H1 (cell line): ENCODE data around the gene ZNF521. TPM values are rescaled to one million over a fixed set of nuclear protein-coding genes. Genes with fewer than 3 reads are reported as not detected.

Experiments
- CTCF ChIA-PET: fragments of 300-600 bp; sonication (Branson Sonifier 250); formaldehyde crosslinking; loops from one replicate; lab custom pipeline; 2021; ENCODE audit not compliant: partially characterized antibody; lab: Charles Lee
- POLR2A ChIA-PET: fragments of 300-600 bp; sonication (Branson Sonifier 250); formaldehyde crosslinking; loops from one replicate; lab custom pipeline; 2021; ENCODE audit warnings: inconsistent platforms; ENCODE audit not compliant: partially characterized antibody; lab: Charles Lee
- DNase-seq, 2 experiments: peaks; one replicate each; pipeline versions ENCODE4 v3.0.0 to v3.0.0-alpha.2; 2010 to 2022; ENCODE audit warnings: low spot score in 2 of 2, low read depth in 1 of 2, mixed read lengths in 1 of 2
- FAIRE-seq: peaks from 2 replicates; lab custom pipeline; 2011; peaks lifted over from hg19 to GRCh38; lab: Jason Lieb, UNC
- H2AFZ ChIP-seq: 2 replicates; pipeline ENCODE4 v1.8.1; 2012; ENCODE audit warnings: low read length, inconsistent platforms
- H2AK5ac ChIP-seq: 2 replicates; pipeline ENCODE4 v1.6.1; 2013; ENCODE audit warnings: low read depth, low read length
- H2BK120ac ChIP-seq: replicated peaks from 2 replicates; pipeline ENCODE3; 2013; ENCODE audit warnings: low read depth, low read length, inconsistent platforms
- H2BK12ac ChIP-seq: 2 replicates; pipeline ENCODE4 v1.6.1; 2013; ENCODE audit warnings: low read depth, low read length
- H2BK15ac ChIP-seq: 2 replicates; pipeline ENCODE4 v1.6.1; 2013; ENCODE audit warnings: low read length
- H2BK20ac ChIP-seq: 2 replicates; pipeline ENCODE4 v1.6.1; 2013; ENCODE audit warnings: low read length
- H2BK5ac ChIP-seq: 2 replicates; pipeline ENCODE4 v1.6.1; 2013; ENCODE audit warnings: low read depth, low read length
- H3K14ac ChIP-seq: 2 replicates; pipeline ENCODE4 v1.6.1; 2013; ENCODE audit warnings: inconsistent platforms; ENCODE audit not compliant: insufficient read length
- H3K18ac ChIP-seq: 2 replicates; pipeline ENCODE4 v1.6.1; 2013; ENCODE audit warnings: low read length; ENCODE audit errors: extremely low read depth
- H3K23ac ChIP-seq: 2 replicates; pipeline ENCODE4 v1.6.1; 2013; ENCODE audit warnings: inconsistent platforms; ENCODE audit not compliant: insufficient read length
- H3K23me2 ChIP-seq: 2 replicates; pipeline ENCODE4 v1.6.1; 2013; ENCODE audit warnings: low read depth, low read length
- H3K27ac ChIP-seq: 2 replicates; pipeline ENCODE4 v1.6.1; 2011; ENCODE audit warnings: low read depth, low read length, inconsistent platforms
- H3K27me3 ChIP-seq, 4 experiments: replicated peaks in 1 of 4; 1 replicate in 1 of 4; 2 replicates in 3 of 4; pipeline versions ENCODE4 v1.6.1 to v1.8.1; 2011 to 2013; ENCODE audit warnings: low read length in 3 of 4, mild to moderate bottlenecking in 3 of 4, inconsistent platforms in 2 of 4, mixed read lengths in 2 of 4, moderate library complexity in 1 of 4; ENCODE audit not compliant: control insufficient read depth in 3 of 4, insufficient read depth in 3 of 4; ENCODE audit errors: extremely low read depth in 1 of 4
- H3K36me3 ChIP-seq, 4 experiments: 2 replicates each; pipeline versions ENCODE4 v1.6.1 to v1.8.1; 2011 to 2013; ENCODE audit warnings: mild to moderate bottlenecking in 4 of 4, low read length in 3 of 4, moderate library complexity in 2 of 4, control low read depth in 1 of 4, inconsistent platforms in 1 of 4; ENCODE audit not compliant: insufficient read depth in 4 of 4, control insufficient read depth in 2 of 4
- H3K4ac ChIP-seq: replicated peaks from 2 replicates; pipeline ENCODE3; 2013; ENCODE audit warnings: low read length, low read depth, mixed read lengths, inconsistent platforms; ENCODE audit not compliant: insufficient read length
- H3K4me1 ChIP-seq, 4 experiments: replicated peaks in 1 of 4; 1 replicate in 1 of 4; 2 replicates in 3 of 4; pipeline versions ENCODE4 v1.6.1 to v1.8.1; 2011 to 2013; ENCODE audit warnings: low read length in 3 of 4, inconsistent platforms in 2 of 4, mixed read lengths in 1 of 4; ENCODE audit not compliant: insufficient read depth in 4 of 4, control insufficient read depth in 3 of 4
- H3K4me2 ChIP-seq, 2 experiments: 2 replicates each; pipeline versions ENCODE4 v1.6.1 to v1.8.1; 2011 to 2013; ENCODE audit warnings: low read depth in 2 of 2, low read length in 2 of 2, control low read depth in 1 of 2, inconsistent platforms in 1 of 2, mild to moderate bottlenecking in 1 of 2; ENCODE audit not compliant: insufficient read depth in 1 of 2
- H3K4me3 ChIP-seq, 4 experiments: fragments of 200-600, 300-600 bp in 1 of 4; sonication (generic), shearing (Covaris generic), sonication (Bioruptor Twin) in 1 of 4; 2 replicates each; pipeline versions ENCODE4 v1.5.1 to v1.8.1; 2011 to 2016; ENCODE audit warnings: low read length in 4 of 4, low read depth in 3 of 4, control low read depth in 2 of 4, inconsistent platforms in 2 of 4, mild to moderate bottlenecking in 2 of 4, mixed read lengths in 1 of 4, moderate library complexity in 1 of 4; ENCODE audit not compliant: insufficient read depth in 2 of 4; ENCODE audit errors: extremely low read depth in 1 of 4
- H3K56ac ChIP-seq: replicated peaks from 2 replicates; pipeline ENCODE3; 2013; ENCODE audit warnings: low read depth, mild to moderate bottlenecking, mixed read lengths, low read length, inconsistent platforms; ENCODE audit not compliant: insufficient read length
- H3K79me1 ChIP-seq: 2 replicates; pipeline ENCODE4 v1.6.1; 2013; ENCODE audit warnings: low read depth, low read length, control low read depth
- H3K79me2 ChIP-seq, 2 experiments: 2 replicates each; pipeline versions ENCODE4 v1.6.1 to v1.8.1; 2012 to 2013; ENCODE audit warnings: low read length in 2 of 2, mild to moderate bottlenecking in 2 of 2, inconsistent platforms in 1 of 2; ENCODE audit not compliant: insufficient read depth in 2 of 2, control insufficient read depth in 1 of 2
- H3K9ac ChIP-seq, 4 experiments: replicated peaks in 1 of 4; 1 replicate in 1 of 4; 2 replicates in 3 of 4; pipeline versions ENCODE4 v1.6.1 to v1.8.1; 2011 to 2013; ENCODE audit warnings: low read depth in 3 of 4, low read length in 3 of 4, control low read depth in 2 of 4, mild to moderate bottlenecking in 2 of 4, moderate library complexity in 2 of 4, inconsistent platforms in 1 of 4; ENCODE audit errors: extremely low read depth in 1 of 4
- H3K9me3 ChIP-seq, 2 experiments: 2 replicates each; pipeline versions ENCODE4 v1.6.1 to v1.8.1; 2012 to 2013; ENCODE audit warnings: mild to moderate bottlenecking in 2 of 2, moderate library complexity in 2 of 2, control low read depth in 1 of 2, inconsistent platforms in 1 of 2, low read depth in 1 of 2, low read length in 1 of 2, mixed read lengths in 1 of 2; ENCODE audit not compliant: insufficient read depth in 2 of 2
- H4K20me1 ChIP-seq, 2 experiments: replicated peaks in 1 of 2; 2 replicates each; pipeline versions ENCODE3 to v1.8.1; 2011 to 2013; ENCODE audit warnings: inconsistent platforms in 2 of 2, low read length in 2 of 2, mild to moderate bottlenecking in 1 of 2; ENCODE audit not compliant: insufficient read depth in 2 of 2, control insufficient read depth in 1 of 2
- H4K5ac ChIP-seq: 2 replicates; pipeline ENCODE4 v1.6.1; 2013; ENCODE audit warnings: low read length, low read depth, mixed read lengths, inconsistent platforms; ENCODE audit not compliant: insufficient read length
- H4K8ac ChIP-seq: 2 replicates; pipeline ENCODE4 v1.8.0; 2013; ENCODE audit warnings: mild to moderate bottlenecking, moderate library complexity, low read length, inconsistent platforms; ENCODE audit not compliant: insufficient read depth; ENCODE audit errors: extremely low read depth
- H4K91ac ChIP-seq: replicated peaks from 2 replicates; pipeline ENCODE3; 2013; ENCODE audit warnings: low read length, mixed read lengths, inconsistent platforms; ENCODE audit not compliant: insufficient read length
- ASH2L ChIP-seq: fragments of 200-600, 300-600 bp; sonication (generic); IDR thresholded peaks from one replicate; pipeline ENCODE4 v1.7.1; 2017; ENCODE audit warnings: low read length
- EZH2 ChIP-seq: fragments of 200-600 bp; sonication (generic); IDR thresholded peaks from 2 replicates; pipeline ENCODE4 v1.7.1; 2012; ENCODE audit warnings: low read depth, mild to moderate bottlenecking, moderate library complexity, low read length, inconsistent platforms; ENCODE audit not compliant: severe bottlenecking
- JUN ChIP-seq: IDR thresholded peaks from 2 replicates; pipeline ENCODE4 v1.6.1; 2011; ENCODE audit warnings: low read depth, mild to moderate bottlenecking, improper control_type of control experiment, low read length
- NRF1 ChIP-seq: IDR thresholded peaks from 2 replicates; pipeline ENCODE4 v1.6.1; 2011; ENCODE audit warnings: mild to moderate bottlenecking, low read depth, low read length, improper control_type of control experiment
- RBBP5 ChIP-seq: IDR thresholded peaks from 2 replicates; pipeline ENCODE4 v1.7.1; 2012; ENCODE audit warnings: low read depth, mild to moderate bottlenecking, inconsistent platforms, low read length, moderate library complexity, borderline replicate concordance
- SIX5 ChIP-seq: IDR thresholded peaks from 2 replicates; pipeline ENCODE4 v1.6.1; 2011; ENCODE audit warnings: mild to moderate bottlenecking, low read depth, low read length
- SP2 ChIP-seq: IDR thresholded peaks from 2 replicates; pipeline ENCODE4 v1.6.1; 2012; ENCODE audit warnings: mild to moderate bottlenecking, low read length, inconsistent platforms
- TAF7 ChIP-seq: optimal IDR thresholded peaks from 2 replicates; pipeline ENCODE3; 2011; ENCODE audit warnings: low read depth, mild to moderate bottlenecking, inconsistent platforms, low read length, moderate library complexity, borderline replicate concordance
- TBP ChIP-seq: IDR thresholded peaks from 2 replicates; pipeline ENCODE4 v1.6.1; 2011; ENCODE audit warnings: low read depth, low read length, improper control_type of control experiment
- TCF12 ChIP-seq: IDR thresholded peaks from 2 replicates; pipeline ENCODE4 v1.6.1; 2011; ENCODE audit warnings: low read depth, mild to moderate bottlenecking, low read length
- WGBS, 2 experiments: shearing (Covaris generic) in 1 of 2; methylation state at CpG; one replicate each; pipeline versions ENCODE4 v1.1.6 to v1.1.7; 2013 to 2015; ENCODE audit warnings: low lambda C conversion rate in 2 of 2, mixed read lengths in 2 of 2, inconsistent platforms in 1 of 2, low coverage in 1 of 2, missing lambda C conversion rate in 1 of 2; ENCODE audit not compliant: insufficient replicate concordance in 2 of 2, insufficient coverage in 1 of 2, insufficient read length in 1 of 2; ENCODE audit errors: extremely low coverage in 1 of 2, missing lambda C conversion rate in 1 of 2; 5-methylcytosine and 5-hydroxymethylcytosine counted together
- polyA plus RNA-seq, 7 experiments: library from polyadenylated mRNA; depleted of rRNA in 3 of 7; stranded (reverse) in 5 of 7; unstranded in 2 of 7; fragments of >200 nt in 5 of 7; fragments of 200-250 nt in 2 of 7; gene quantifications; 1 replicate in 5 of 7; 2 replicates in 1 of 7; 4 replicates in 1 of 7; pipeline versions ENCODE4 v1.2.1 to v1.2.3, GENCODE V29; 2011 to 2013; ENCODE audit warnings: missing spikeins in 2 of 7, mixed read lengths in 2 of 7
- total RNA-seq: library from RNA; stranded (reverse); fragmentation: NEBNext Ultra II Directional; extraction: Animal tissue kit (Norgen Biotek cat#: 25700); gene quantifications from 2 replicates; pipeline ENCODE4 v1.2.1, GENCODE V29; 2021

ZNF521 gene
- total and polyA plus RNA-seq, 2 of the 8 experiments (the other 6 are each of a cell fraction or from before 2014, with no cell fraction given), result 9.5 to 15.8 TPM

- Histone ChIP-seq H4K20me1 (no peaks in the 10 kb centered on the region), H2BK120ac (no peak overlapping the region), H3K23me2 (no peaks in the 10 kb centered on the region), H3K79me2 (no peaks in the 10 kb centered on the region), H3K36me3 (no peaks in the 10 kb centered on the region), H3K18ac (no peak overlapping the region), H2AFZ (no peak overlapping the region), H2AK5ac (no peak overlapping the region), H3K4me1 (peaks cover 0 to 3% (median 0%) of the 10 kb centered on the region in 4 experiments; a peak in 1 of 7 replicates), H3K9ac (no peak overlapping the region), H4K8ac (no peak overlapping the region), H4K91ac (no peak overlapping the region), H3K23ac (no peak overlapping the region), H3K4me3 (no peak overlapping the region), H2BK15ac (no peak overlapping the region), H3K14ac (no peak overlapping the region), H3K9me3 (no peaks in the 10 kb centered on the region), H3K27ac (no peak overlapping the region), H3K56ac (no peak overlapping the region), H2BK5ac (no peak overlapping the region), H4K5ac (no peak overlapping the region), H2BK20ac (no peak overlapping the region), H3K79me1 (0 out of 2 replicates have a peak, but pooled peaks cover 2% of the 10 kb centered on the region), H3K4me2 (no peak overlapping the region), H3K27me3 (no peaks in the 10 kb centered on the region), H3K4ac (no peak overlapping the region), H2BK12ac (no peak overlapping the region)
- DNase-seq (no peak), FAIRE-seq (no peak)
- CTCF ChIA-PET, result interaction anchor here (0.6 to 0.7 kb wide), 2 partner anchors 8 to 32 kb away, joined by 3 to 4 read pairs; no protein-coding TSS in a partner anchor
- POLR2A ChIA-PET, result no interaction called here
- 91% methylated on average over 2 of the region's 2 CpGs; no CpG with 5 or more reads in 1 of the 2 experiments for WGBS, 2 experiments
- TF ChIP-seq TAF7 (no peak), NRF1 (no peak), TCF12 (no peak), EZH2 (no peak), SIX5 (no peak), JUN (no peak), SP2 (no peak), TBP (no peak), ASH2L (no peak), RBBP5 (no peak)
These were observed 206.0 kb downstream of the ZNF521 start for GRCh38 chr18:25145731-25146511.
